ENCODE data around the gene NBAS.

NBAS gene

GRCh38 chr2:15147591-15147990 is 413.5 kb downstream of the NBAS start:
- in situ Hi-C loops (cut with MboI; ENCODE audit: low sequenced_read_pairs), result no loop called here

GRCh38 chr2:15146960-15147359 is 414.2 kb downstream of the NBAS start:
- in situ Hi-C loops (cut with MboI; ENCODE audit: low sequenced_read_pairs), result no loop called here

- in situ Hi-C loops (cut with MboI; ENCODE audit: low sequenced_read_pairs), result no loop called here
Observed at GRCh38 chr2:15145919-15146318, 415.2 kb downstream of the NBAS start.

GRCh38 chr2:15145046-15145817 is 415.9 kb downstream of the NBAS start:
- in situ Hi-C loops (cut with MboI; ENCODE audit: low sequenced_read_pairs), result no loop called here

GRCh38 chr2:15142069-15142689 is 419.0 kb downstream of the NBAS start:
- in situ Hi-C loops (cut with MboI; ENCODE audit: low sequenced_read_pairs), result no loop called here

- in situ Hi-C loops (cut with MboI; ENCODE audit: low sequenced_read_pairs), result no loop called here
Observed at GRCh38 chr2:15141211-15141610, 419.9 kb downstream of the NBAS start.

GRCh38 chr2:15136639-15137038 is 424.5 kb downstream of the NBAS start:
- in situ Hi-C loops (cut with MboI; ENCODE audit: low sequenced_read_pairs), result no loop called here

- in situ Hi-C loops (cut with MboI; ENCODE audit: low sequenced_read_pairs), result no loop called here
Observed at GRCh38 chr2:15134957-15135356, 426.2 kb downstream of the NBAS start.

- in situ Hi-C loops (cut with MboI; ENCODE audit: low sequenced_read_pairs), result no loop called here
Observed at GRCh38 chr2:15133461-15133860, 427.7 kb downstream of the NBAS start.

- in situ Hi-C loops (cut with MboI; ENCODE audit: low sequenced_read_pairs), result no loop called here
Observed at GRCh38 chr2:15128846-15129245, 432.3 kb downstream of the NBAS start.

GRCh38 chr2:15127876-15128275 is 433.3 kb downstream of the NBAS start:
- in situ Hi-C loops (cut with MboI; ENCODE audit: low sequenced_read_pairs), result no loop called here

- in situ Hi-C loops (cut with MboI; ENCODE audit: low sequenced_read_pairs), result no loop called here
Observed at GRCh38 chr2:15127301-15127700, 433.8 kb downstream of the NBAS start.

GRCh38 chr2:15126373-15126772 is 434.8 kb downstream of the NBAS start:
- in situ Hi-C loops (cut with MboI; ENCODE audit: low sequenced_read_pairs), result no loop called here

GRCh38 chr2:15122915-15123314 is 438.2 kb downstream of the NBAS start:
- in situ Hi-C loops (cut with MboI; ENCODE audit: low sequenced_read_pairs), result no loop called here

- in situ Hi-C loops (cut with MboI; ENCODE audit: low sequenced_read_pairs), result no loop called here
Observed at GRCh38 chr2:15120631-15121030, 440.5 kb downstream of the NBAS start.

- in situ Hi-C loops (cut with MboI; ENCODE audit: low sequenced_read_pairs), result no loop called here
Observed at GRCh38 chr2:15119722-15120175, 441.4 kb downstream of the NBAS start.

- in situ Hi-C loops (cut with MboI; ENCODE audit: low sequenced_read_pairs), result no loop called here
Observed at GRCh38 chr2:15117409-15118050, 443.6 kb downstream of the NBAS start.
